A204.1 (cell line): Measurements from ENCODE around the gene PAM.
"Not testable (repeated sequence)": the region's sequence is repeated elsewhere in the genome, so short reads cannot be mapped to it uniquely, and the experiment has no call there.

Experiments used
- FAIRE-seq: peaks from 2 replicates; lab custom pipeline; 2012; peaks lifted over from hg19 to GRCh38; lab: Jason Lieb, UNC

Gene PAM

DNA sequence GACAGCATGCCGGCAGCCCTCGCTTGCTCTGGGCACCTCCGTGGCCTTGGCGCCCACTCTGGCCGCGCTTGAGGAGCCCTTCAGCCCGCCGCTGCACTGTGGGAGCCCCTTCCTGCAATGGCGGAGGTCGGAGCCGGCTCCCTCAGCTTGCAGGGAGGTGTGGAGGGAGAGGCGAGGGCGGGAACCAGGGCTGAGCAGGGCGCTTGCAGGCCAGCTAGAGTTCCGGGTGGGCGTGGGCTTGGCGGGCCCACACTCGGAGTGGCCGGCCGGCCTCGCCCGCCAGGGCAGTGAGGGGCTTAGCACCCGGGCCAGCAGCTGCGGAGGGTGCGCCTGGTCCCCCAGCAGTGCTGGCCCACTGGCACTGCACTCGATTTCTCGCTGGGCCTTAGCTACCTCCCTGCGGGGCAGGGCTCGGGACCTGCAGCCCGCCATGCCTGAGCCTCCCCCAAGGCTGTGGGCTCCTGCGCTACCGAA is 3.2 kb upstream of the PAM start:
- FAIRE-seq, result not testable (repeated sequence)

DNA sequence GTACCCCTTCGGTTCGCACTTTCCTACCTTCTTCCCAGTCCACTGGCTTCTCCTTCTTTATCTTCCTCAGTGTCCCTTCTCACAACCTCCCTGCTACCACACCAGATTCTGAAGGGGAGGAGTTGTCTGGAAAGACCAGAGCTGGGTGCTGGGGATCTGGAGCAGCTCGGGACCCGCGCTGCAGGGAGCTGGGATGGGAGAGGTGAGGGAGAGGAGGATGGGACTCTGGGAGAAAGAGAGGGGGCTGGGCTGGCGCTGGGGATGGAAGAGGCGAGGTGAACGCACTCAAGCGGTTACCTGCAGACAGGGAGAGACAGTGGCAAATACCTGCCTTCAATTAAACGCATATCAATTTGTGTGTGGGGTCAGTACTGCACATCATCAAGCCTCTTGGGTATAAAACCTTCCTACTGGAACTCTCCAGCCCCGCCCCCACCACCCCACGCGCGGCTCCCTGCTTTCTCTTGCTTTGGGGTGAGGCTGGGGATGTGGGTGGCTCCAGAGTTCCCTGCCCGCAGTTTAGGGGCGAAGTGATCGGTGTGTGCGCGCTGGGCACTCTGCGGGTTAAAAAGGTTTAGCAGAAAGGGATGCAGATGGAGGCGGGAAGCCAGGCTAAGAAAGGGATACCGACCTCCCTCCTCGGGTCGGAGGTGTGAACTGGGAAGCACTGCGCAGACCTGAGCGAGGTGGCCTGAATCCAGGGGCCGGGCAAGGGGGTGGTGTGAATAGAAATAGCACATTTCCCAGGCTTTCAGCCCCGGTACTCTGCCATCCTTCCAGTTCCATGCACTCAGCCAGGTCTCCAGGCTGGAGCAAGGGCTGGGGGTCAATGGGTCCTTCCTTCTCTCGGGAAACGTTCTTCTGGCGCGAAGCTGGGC is 977 bp upstream of the PAM start:
- no peak for FAIRE-seq

DNA sequence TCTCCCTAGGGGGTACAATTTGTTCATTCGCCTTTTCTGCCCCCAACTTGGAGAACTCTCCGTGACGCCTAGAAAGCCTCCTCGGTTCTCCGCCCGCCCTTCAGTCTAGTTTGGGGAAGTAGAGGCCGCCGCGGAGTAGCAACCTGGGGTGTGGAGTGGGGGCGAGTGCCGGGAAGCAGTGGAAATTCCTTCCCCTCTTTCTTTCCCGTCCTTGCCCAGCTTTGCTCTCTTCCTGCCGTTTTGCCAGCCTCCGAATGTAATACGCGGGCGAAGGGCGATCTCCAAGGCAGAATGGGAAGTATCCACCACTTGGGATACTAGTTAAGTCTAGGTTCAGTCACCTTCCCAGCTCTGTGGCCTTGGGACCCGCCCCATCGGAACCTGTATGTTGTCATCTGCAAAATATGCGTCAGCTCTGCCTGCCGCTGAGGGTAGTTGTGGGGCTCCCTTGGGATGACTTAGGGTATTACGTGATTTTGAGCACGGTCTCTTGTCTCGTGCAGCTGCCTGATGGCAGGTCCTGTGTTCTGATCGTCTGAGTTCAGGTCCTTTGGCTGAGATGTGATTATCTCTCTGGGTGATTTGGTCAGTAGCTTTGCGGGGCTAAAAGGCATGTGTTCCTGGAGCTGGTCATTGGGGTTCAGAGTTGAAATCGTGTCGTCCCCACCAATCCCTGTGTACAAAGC is 724 bp downstream of the PAM start:
- no peak for FAIRE-seq

DNA sequence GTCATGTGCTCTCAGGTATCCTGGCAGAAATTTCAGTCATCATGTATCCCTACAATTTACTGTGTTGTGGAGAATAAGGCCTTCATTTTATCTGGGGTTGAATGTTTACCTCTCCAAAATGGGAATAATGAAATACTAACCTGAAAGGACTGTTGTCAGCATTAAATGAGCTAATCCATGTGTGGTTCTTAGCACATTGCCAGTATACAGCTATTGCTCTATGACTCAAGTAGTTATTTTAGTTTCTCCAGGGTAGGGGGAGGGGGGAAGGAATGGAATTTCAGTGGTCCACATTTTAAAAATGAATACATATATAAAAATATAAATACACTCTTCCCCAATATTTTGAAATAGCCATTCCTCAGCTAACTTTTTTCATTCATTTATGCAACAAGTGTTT is 3.5 kb downstream of the PAM start:
- no peak for FAIRE-seq

DNA sequence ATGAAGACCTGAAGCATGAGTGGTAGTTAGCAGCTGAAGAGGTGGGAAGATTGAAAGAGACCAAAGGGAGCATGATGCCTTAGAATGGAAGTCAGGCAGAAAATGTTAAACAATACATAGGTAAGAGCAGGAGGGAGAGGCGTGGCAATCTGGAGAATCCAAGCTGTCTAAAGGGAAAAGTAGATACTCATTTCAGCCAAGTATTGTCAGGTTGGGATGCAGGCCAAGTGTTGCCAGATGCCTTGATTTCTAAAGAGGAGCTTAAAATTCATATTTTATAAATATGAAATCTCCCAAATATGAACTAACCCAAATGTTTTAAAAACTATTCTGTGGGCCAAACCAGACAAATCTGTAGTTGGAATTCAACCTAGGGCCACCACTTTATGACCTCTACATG is 4.2 kb downstream of the PAM start:
- no peak for FAIRE-seq

DNA sequence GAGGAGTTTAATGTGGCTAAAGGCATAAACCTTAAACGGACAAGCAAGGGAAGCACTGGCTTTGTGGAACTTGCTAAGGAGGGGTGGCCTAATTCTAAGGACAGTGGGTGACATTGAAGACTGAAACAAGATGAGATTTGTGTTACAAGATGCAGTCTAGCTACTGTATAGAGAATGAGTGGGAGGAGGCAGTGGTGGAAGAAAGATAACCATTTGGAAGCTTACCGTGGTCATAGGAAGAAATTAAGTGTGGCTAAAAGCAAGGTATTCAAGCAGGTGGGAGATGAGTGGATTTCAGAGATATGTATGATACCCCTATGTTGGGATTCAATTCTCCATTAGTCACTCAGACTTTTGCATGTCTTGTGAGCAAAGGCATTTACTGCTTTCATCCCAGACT is 4.6 kb downstream of the PAM start:
- FAIRE-seq, result no peak

DNA sequence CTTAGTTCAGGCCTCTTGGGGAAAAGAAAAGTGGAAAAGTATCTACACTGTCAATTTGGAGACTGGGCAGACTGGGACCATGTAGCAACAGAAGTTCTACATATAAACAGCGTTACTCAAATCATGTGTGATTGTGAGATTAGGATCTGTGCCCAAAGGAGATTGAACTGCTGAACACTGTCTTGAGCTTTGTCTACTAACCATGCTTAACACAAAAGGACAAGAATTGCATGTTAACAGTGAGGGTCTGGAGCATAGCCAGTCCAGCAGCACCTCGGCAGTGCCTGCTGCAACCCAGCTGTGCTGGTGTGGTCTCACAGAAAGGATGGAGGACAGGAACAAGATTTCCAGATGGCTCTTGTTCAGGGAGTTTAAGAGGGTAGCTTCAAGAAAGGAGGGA is 5.7 kb downstream of the PAM start:
- no peak for FAIRE-seq

DNA sequence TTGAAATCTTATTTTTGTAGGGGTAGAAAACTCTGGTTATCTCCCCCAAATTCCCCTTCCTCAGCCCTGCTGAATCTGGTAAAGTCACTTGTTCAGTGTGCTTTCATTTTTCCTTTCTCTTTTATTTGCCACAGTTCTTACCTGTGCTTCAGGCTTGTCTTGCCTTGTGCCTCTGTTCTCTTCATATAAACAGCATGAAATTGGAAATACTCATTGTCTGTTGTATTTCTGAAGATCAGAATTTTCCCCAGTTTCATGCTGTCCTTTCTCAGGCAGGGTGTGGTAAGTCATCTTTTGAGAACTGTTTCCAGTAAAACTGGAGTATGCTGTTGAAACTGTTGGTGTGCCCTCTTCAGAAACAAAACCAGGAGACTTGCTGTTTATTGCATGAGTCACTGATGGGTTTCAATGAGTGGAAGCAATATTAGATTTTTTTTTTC is 7.0 kb downstream of the PAM start:
- FAIRE-seq, result no peak

DNA sequence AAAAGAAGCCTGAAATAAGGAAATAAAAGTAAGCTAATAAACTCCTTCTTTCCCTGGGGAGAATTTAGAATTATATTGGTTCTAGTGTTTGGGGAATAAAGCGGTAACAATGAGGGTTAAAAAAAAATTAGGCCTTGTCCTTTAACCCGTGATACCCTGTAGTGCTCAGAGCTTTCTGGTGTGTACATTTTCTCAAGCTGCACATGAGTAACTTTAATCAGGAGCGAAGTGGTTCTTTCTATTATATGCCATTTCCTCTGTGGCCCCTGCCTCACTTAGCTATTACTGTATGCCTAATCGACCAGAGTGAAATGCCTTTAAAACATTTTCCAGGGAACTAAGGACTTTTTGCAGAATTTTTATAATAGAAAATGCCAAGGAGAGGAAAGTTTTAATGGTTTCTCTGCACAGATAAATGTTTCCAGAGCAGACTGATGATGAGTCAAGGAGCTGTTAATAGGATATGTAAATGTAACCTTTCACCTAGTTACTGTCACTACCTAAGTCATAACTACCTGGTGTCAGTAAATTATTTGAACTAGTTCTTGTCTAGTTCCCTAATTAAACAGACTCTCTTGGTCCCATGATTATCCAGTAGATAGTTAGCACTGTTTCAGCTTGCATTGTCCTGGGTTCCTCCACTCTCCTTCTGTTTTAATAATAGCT is 7.6 kb downstream of the PAM start:
- no peak for FAIRE-seq

DNA sequence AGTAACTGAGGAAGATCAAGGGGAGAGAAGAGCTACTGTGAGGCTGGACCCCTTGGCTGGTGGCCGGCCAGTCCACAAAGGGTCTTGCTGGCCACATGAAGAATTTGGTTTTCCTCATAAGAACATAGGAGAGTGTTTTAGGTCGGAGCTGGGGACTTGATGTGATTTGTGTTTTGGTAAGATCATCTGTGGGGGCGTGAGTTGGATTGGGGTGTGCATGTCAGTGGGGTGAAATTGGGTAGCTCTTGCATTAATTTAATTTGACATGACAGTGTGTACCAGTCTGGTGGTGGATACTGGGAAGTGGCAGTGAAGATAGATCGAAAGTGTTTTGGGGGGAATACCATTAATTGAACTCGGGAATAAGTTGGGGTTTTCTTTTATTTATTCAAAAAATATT is 8.6 kb downstream of the PAM start:
- FAIRE-seq, result no peak

DNA sequence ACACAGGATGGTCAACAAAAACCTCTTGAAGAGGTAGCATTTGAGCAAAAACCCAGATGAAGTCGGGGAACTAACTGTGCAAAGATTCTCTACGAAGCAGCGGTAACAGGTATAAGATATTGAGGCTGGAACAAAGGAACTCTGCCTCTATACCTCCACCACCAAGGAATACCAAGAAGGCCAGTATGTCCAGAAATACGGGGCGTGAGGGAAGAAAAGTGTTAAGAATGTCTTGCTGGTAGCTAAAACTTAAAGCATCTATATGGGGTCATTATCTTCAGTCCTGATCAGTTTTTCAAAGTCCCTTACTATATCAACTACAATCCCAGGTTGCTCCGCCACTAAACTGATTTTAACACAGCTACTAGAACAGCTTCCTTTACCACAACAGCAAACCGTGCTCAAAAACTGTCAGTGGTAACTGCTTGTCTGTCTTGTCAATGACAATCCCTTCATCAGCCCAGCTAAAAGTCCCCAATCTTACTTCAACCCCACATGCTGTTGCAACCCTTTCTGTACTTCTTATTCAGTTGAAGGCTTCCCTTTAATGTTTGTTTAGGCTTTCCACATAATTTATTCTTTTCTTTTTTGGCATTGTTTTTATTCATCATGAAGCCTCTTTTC is 9.4 kb downstream of the PAM start:
- FAIRE-seq, result no peak

DNA sequence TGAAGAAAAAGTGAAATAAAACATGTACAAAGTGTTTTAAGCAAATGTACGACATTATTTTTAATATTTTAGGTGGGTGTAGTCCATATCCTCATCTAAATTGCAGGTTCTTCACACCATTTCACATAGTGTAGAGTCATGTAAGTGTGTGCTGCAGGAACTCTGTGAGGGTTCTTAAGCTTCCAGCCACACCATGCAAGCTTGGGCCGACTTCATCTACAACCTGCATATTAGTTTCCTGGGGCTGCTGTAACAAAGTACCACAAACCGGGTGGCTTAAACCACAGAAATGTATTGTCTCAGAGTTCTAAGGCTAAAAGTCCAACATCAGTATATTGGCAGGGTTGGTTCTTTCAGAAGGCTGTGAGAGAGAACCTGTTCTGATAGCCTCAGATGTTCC is 10.2 kb downstream of the PAM start:
- FAIRE-seq, result no peak

DNA sequence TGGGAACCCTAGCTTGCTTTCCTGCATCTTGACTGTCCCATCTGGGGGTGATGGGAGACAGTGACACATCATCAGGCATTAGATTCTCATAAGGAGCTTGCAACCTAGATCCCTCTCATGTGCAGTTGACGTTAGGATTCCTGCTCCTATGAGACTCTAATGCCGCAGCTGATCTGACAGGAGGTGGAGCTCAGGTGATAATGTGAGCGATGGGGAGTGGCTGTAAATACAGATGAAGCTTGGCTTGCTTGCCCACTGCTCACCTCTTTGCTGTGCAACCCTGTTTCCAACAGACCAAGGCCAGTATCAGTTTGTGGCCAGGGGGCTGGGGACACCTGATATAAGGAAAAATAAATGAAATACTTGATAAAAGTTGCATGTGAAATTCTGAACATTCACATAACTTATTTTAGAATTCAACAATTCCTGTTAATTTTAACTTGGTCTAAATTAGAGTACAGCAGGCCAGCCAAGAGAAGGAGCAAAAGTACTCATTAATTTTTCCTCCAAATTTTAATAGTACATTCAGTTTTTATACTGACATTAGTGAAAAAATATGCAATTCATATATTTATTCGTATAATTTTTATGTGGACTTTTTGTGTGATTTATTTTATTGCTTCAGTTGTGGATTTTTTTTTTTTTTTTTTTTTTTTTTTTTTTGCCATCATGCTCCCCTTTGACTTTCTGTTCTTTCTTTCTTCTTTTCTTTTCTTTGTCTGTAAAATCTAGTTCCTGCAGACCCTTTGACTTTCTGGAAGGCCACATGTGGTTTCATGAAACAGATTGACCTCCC is 11.4 kb downstream of the PAM start:
- FAIRE-seq, result no peak

DNA sequence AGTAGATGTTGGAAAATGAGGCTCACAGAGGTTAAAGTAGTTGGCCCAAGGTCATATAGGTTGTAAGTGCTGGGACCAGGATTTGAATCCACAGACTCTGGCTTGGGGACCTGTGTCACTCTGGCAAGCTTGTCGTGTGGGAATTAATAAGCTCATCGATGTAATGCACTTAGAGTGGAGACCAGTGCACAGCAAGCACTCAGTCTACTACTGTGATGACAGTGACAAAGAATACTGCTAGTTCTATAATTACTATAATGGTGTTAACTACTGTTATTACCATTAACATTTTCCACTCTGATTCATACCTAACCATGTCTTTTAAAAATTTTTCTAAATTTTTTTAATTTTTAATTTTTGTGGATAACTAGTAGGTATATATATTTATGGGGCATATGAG is 12.8 kb downstream of the PAM start:
- FAIRE-seq, result peak; percentile 19

DNA sequence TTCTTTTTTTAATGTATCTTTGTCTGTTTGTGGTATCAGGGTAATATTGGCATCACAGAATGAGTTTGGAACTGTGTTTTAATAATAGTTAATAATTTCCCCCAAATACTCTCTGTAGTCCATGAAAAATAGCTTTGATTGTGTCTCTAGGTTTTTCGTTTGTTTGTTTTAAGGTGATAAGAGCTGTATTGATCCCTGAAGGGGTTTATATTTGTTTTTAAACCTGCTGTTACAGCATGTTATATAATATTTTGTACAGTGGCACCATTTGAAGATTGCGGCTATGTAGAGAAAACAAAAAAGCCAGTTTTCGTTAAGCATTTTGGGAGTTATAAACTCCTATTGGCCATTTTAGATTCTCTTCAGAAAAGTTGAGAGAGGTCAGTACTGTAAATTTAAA is 15.7 kb downstream of the PAM start:
- no peak for FAIRE-seq

DNA sequence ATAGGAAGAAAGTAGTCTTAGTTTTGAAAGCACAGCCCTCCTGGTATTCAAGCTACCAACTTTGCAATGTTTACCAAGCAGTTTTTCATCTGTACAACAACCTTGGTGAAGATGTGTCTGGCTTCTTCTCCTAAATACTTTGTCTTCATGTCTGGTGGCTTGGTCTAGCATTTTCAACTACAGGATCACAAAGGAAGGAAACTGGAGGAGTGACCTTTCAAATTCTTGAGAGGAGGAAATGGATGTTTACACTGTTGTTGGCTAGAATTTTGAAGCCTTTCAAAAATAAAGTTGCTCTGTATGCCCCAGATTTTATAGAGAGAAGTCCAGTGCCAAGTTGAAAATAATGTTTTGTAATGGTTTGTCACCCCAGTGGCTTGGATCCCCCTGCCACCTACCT is 16.3 kb downstream of the PAM start:
- FAIRE-seq, result no peak

DNA sequence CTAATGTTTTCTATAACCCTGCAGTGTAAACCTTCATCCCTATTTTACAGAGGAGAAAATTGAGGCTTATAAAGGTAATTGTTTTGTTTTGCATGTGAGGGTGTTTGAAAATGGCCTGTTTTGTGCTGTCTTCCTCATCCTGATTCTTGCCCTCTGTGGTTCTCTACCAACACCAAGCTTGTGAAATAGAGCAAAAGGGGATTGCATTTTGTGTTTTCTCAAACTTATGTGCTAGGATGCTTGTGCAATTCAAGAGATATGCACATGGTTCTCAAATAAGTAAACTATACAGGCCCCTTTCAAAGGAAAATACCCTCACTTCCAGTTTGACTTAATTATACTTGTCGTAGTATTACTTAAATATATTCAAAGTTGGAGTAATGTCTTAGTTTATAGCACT is 17.2 kb downstream of the PAM start:
- FAIRE-seq, result no peak

DNA sequence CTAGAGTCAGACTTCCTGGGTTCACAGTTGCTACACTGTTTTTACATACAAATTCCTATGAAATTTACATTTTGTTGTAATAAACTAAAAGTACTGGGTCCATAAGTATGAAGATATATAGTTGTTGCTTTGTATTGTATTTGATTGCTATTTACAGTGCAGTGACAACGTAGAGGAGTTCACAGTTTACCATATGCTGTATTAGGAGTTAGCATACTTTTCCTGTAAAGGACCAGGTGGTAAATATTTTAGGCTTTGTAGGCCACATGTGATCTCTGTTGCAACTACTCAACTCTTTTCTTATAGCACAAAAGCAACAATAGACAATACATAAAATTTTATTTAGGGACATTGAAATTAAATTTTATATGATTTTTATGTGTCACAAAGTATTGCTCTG is 18.0 kb downstream of the PAM start:
- FAIRE-seq, result no peak

DNA sequence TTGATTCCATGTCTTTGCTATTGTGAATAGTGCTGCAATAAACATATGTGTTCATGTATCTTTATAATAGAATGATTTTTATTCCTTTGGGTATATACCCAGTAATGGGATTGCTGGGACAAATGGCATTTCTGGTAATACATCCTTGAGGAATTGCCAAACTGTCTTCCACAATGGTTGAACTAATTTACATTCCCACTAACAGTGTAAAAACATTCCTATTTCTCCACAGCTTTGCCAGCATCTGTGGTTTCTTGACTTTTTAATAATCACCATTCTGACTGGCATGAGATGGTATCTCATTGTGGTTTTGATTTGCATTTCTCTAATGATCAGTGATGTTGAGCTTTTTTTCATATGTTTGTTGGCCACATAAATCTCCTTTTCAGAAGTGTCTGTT is 20.7 kb downstream of the PAM start:
- FAIRE-seq, result not testable (repeated sequence)

DNA sequence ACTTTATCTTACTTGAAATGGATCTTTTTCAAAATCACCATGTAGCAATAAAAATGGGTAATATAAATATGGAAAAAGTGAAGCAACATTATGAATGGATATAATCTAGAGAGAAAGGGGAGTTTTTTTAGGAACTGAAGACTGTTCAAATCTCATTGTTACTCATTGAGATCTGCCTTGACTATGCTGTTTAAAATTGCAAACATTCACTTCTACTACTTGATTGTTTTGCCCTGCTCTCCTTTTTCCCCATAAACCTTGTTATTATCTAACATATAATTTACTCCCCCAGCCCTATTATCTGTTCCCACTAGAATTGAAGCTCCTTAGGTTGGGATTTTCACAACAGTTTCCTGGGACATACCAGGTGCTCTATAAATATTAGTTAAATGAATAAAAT is 22.0 kb downstream of the PAM start:
- FAIRE-seq, result no peak

DNA sequence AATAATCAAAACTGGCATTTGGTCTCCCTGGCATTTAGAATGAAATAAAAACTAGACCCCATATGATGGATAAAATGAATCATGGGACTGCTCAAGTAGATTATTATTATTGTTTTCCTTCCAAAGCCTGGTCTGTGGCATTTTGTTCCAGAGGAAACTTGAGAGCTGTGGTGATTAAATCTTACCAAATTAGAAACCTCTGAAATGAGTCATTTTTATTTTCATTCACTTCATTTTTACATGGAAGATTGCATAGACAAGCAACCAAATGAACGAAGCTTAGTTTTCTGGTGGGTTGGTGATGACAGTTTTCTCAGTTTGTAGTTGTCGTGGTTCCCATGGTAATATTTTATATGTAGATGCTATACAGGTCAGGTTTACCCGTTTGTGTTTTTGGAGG is 23.4 kb downstream of the PAM start:
- FAIRE-seq, result no peak

DNA sequence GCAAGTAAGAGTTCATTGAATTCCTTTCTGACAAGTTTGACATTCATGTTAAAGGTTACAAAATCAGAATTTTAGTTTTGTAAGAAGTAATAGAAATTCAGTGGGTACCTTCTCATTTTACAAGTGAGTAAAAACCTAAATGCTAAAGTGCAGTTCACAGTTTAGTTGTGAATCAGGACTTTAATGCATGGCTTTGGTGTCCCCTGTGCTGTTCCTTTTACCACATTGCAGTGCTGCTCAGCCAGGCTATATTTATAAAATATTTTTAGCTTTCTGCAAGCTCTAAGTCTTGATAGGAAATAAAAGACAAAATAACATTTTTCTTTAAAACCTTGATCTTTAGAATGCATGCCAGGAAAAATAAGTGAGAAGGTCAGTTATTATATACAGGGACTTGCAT is 26.3 kb downstream of the PAM start:
- FAIRE-seq, result no peak
